GM12878 (cell line): ENCODE measurements around the gene CTIF.

Experiments
- EP300 ChIP-seq, 2 experiments: fragments of 150-350 bp in 1 of 2; IDR thresholded peaks; 2 replicates each; pipeline ENCODE4 v1.6.1; 2011 to 2012; ENCODE audit warnings: low read depth in 2 of 2, low read length in 2 of 2, borderline replicate concordance in 1 of 2, improper control_type of control experiment in 1 of 2, inconsistent platforms in 1 of 2; ENCODE audit not compliant: control insufficient read depth in 1 of 2
- JUNB ChIP-seq: IDR thresholded peaks from 2 replicates; pipeline ENCODE4 v1.6.1; 2016; ENCODE audit warnings: antibody characterized with exemption, mild to moderate bottlenecking
- NR2C2 ChIP-seq: IDR thresholded peaks from 2 replicates; pipeline ENCODE4 v1.6.1; 2011; ENCODE audit warnings: borderline replicate concordance, low read depth; ENCODE audit not compliant: control insufficient read depth, insufficient read length
- YBX1 ChIP-seq: fragments of 450-650 bp; IDR thresholded peaks from 2 replicates; pipeline ENCODE4 v1.6.1; 2016; ENCODE audit warnings: antibody characterized with exemption
- TF ChIP-seq, protein P1 (sequence below), 3 experiments: IDR thresholded peaks in 2 of 3; conservative IDR thresholded peaks in 1 of 3; 2 replicates each; pipeline ENCODE4 v1.5.1; 2011; ENCODE audit warnings: low read depth in 3 of 3, low read length in 3 of 3, mild to moderate bottlenecking in 3 of 3, control low read depth in 2 of 3, moderate library complexity in 2 of 3, inconsistent platforms in 1 of 3, mixed read lengths in 1 of 3; ENCODE audit not compliant: control insufficient read depth in 2 of 3, insufficient read depth in 1 of 3; ENCODE audit errors: extremely low read depth in 1 of 3

DNA sequence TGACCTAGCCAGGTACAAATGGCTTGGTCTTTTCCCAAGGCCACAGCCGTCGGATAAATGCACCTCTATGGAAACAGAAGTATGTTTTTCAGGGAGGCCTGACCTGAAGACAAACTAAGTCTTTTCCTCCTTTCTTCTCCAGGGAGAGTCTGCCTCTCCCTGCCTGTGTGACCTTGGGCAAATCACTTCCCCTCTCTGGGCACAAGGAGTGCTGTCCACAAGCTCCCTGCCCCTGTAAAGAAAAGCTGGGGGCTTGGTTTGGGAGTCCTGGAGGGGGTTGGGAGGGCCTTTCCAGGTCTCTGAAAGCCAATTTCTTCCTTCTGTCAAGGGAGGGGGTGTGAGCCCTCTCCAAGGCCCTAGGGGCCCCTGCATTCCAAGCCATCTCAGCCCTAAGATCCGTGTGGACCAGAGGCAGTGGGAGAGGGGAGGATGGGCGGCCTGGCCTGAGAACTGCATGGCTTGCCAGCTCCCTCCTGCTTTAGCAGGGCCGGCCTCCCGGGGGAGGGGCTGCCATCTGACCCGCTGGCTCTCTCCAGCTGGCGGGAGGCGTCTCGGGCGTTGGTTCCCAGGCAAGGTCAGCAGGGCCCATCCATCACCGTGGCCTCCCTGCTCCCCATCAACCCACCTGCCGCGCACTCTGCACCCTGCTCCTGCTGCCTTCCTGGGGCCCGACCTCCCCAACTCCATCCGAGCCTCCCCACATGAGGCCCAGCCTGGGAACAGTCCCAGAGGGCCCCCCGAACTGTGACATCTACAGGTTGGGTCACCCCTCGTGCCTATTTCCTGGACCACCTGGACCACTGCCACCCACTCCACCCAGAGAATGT lies 350.5 kb downstream of the CTIF start:
- TF ChIP-seq NR2C2 (no peak), YBX1 (no peak), JUNB (no peak), EP300 (IDR thresholded peaks at IDR 0.05; ENCODE audit: borderline replicate concordance in 1 of 2, control insufficient read depth in 1 of 2, low read depth in 2 of 2, low read length in 2 of 2) (no peak)
- TF ChIP-seq, protein P1, sequence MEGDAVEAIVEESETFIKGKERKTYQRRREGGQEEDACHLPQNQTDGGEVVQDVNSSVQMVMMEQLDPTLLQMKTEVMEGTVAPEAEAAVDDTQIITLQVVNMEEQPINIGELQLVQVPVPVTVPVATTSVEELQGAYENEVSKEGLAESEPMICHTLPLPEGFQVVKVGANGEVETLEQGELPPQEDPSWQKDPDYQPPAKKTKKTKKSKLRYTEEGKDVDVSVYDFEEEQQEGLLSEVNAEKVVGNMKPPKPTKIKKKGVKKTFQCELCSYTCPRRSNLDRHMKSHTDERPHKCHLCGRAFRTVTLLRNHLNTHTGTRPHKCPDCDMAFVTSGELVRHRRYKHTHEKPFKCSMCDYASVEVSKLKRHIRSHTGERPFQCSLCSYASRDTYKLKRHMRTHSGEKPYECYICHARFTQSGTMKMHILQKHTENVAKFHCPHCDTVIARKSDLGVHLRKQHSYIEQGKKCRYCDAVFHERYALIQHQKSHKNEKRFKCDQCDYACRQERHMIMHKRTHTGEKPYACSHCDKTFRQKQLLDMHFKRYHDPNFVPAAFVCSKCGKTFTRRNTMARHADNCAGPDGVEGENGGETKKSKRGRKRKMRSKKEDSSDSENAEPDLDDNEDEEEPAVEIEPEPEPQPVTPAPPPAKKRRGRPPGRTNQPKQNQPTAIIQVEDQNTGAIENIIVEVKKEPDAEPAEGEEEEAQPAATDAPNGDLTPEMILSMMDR (IDR thresholded peaks at IDR 0.05 in 2 of 3, conservative IDR thresholded peaks at IDR 0.05 in 1 of 3; ENCODE audit: control insufficient read depth in 2 of 3, extremely low read depth in 1 of 3, insufficient read depth in 1 of 3, low read depth in 3 of 3, low read length in 3 of 3), result no peak
